Epidermal melanocyte (primary cell): ENCODE data around the gene ATP2C2.
"Not testable (repeated sequence)": the region's sequence is repeated elsewhere in the genome, so short reads cannot be mapped to it uniquely, and the experiment has no call there.

Experiments
- DNase-seq: peaks from one replicate; pipeline ENCODE4 v3.0.0; 2011; ENCODE audit warnings: low spot score; ENCODE audit not compliant: insufficient read length

Gene ATP2C2

GRCh38 chr16:84391151-84392030 is 23.1 kb downstream of the ATP2C2 start:
- DNase-seq: no peak

GRCh38 chr16:84392031-84392360 is 23.7 kb downstream of the ATP2C2 start:
- no peak for DNase-seq

- not testable (repeated sequence) for DNase-seq
Measured at GRCh38 chr16:84396082-84396481, 27.7 kb downstream of the ATP2C2 start.

GRCh38 chr16:84396537-84397008 is 28.2 kb downstream of the ATP2C2 start:
- no peak for DNase-seq

- no peak for DNase-seq
Measured at GRCh38 chr16:84397090-84397489, 28.8 kb downstream of the ATP2C2 start.

GRCh38 chr16:84398701-84399100 is 30.4 kb downstream of the ATP2C2 start:
- DNase-seq: no peak

- DNase-seq: not testable (repeated sequence)
Measured at GRCh38 chr16:84399912-84400311, 31.6 kb downstream of the ATP2C2 start.

- not testable (repeated sequence) for DNase-seq
Measured at GRCh38 chr16:84403435-84403834, 35.1 kb downstream of the ATP2C2 start.

GRCh38 chr16:84404324-84404723 is 36.0 kb downstream of the ATP2C2 start:
- no peak for DNase-seq

GRCh38 chr16:84404936-84405639 is 36.8 kb downstream of the ATP2C2 start:
- no peak for DNase-seq

GRCh38 chr16:84406006-84406963 is 37.9 kb downstream of the ATP2C2 start:
- no peak for DNase-seq

- no peak for DNase-seq
Measured at GRCh38 chr16:84407588-84408313, 39.4 kb downstream of the ATP2C2 start.

GRCh38 chr16:84408314-84408690 is 40.0 kb downstream of the ATP2C2 start:
- no peak for DNase-seq

GRCh38 chr16:84408856-84409255 is 40.5 kb downstream of the ATP2C2 start:
- DNase-seq: no peak

GRCh38 chr16:84410361-84411138 is 42.2 kb downstream of the ATP2C2 start:
- no peak for DNase-seq

GRCh38 chr16:84411768-84412167 is 43.4 kb downstream of the ATP2C2 start:
- DNase-seq: no peak

- DNase-seq: no peak
Measured at GRCh38 chr16:84412262-84412661, 43.9 kb downstream of the ATP2C2 start.

- DNase-seq: no peak
Measured at GRCh38 chr16:84413244-84414004, 45.1 kb downstream of the ATP2C2 start.

- no peak for DNase-seq
Measured at GRCh38 chr16:84414789-84415326, 46.5 kb downstream of the ATP2C2 start.
